Duodenal mucosa (tissue), 2 donors: ENCODE data around the gene FGB.

Source experiments
- H3K27ac ChIP-seq: one replicate; pipeline ENCODE4 v1.7.0; 2013; ENCODE audit warnings: low read depth, low read length
- H3K27me3 ChIP-seq, 2 donors: one replicate each; pipeline ENCODE4 v1.7.0; 2013; ENCODE audit warnings: low read length in 2 of 2, control low read depth in 1 of 2; ENCODE audit not compliant: insufficient read depth in 2 of 2, control insufficient read depth in 1 of 2
- H3K36me3 ChIP-seq, 2 donors: one replicate each; pipeline ENCODE4 v1.7.0; 2013; ENCODE audit warnings: low read length in 2 of 2, control low read depth in 1 of 2; ENCODE audit not compliant: insufficient read depth in 2 of 2, control insufficient read depth in 1 of 2
- H3K4me1 ChIP-seq, 2 donors: one replicate each; pipeline ENCODE4 v1.7.0; 2013; ENCODE audit warnings: low read length in 2 of 2, control low read depth in 1 of 2; ENCODE audit not compliant: insufficient read depth in 2 of 2, control insufficient read depth in 1 of 2
- H3K4me3 ChIP-seq, 2 donors: one replicate each; pipeline ENCODE4 v1.7.0; 2013; ENCODE audit warnings: low read length in 2 of 2, low read depth in 1 of 2
- H3K9ac ChIP-seq, 2 donors: one replicate each; pipeline ENCODE4 v1.7.0; 2013; ENCODE audit warnings: low read length in 2 of 2, low read depth in 1 of 2
- H3K9me3 ChIP-seq, 2 donors: one replicate each; pipeline ENCODE4 v1.7.0; 2013; ENCODE audit warnings: low read length in 2 of 2, control low read depth in 1 of 2; ENCODE audit not compliant: control insufficient read depth in 1 of 2

FGB gene

DNA sequence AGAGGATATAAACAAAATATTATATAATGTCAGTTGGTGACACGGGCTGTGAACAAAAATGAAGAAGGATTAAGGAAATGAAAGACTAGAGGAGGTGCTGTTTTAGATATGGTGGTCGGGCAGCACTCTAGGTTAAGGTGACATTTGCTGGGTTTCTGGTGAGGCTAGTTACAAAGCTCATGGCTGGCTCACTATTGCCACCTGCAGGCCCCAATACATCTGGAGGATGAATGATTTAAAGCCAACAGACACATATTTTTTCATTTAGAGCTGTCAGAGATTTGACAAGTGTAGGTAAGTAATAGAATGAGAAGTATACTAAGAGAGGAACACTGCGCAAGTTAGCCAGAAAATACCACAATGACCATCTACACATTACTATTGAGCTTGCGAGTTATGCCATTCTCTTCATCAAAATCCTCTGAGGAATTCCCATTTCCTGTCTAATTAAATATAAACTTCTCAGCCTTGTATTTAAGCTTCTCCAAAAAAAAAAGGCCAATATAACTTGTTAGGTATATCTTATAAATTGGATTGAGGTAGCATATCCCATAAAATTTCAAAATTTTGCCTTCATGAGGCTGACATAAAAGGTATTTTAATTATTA, 56.0 kb downstream of the FGB start:
- Histone ChIP-seq H3K27ac (no peak overlapping the region), H3K36me3 (no peaks in the 10 kb centered on the region), H3K9ac (no peak overlapping the region), H3K27me3 (no peaks in the 10 kb centered on the region), H3K4me1 (peaks cover 0 to 18% of the 10 kb centered on the region in 2 donors), H3K9me3 (no peaks in the 10 kb centered on the region), H3K4me3 (no peak overlapping the region)

DNA sequence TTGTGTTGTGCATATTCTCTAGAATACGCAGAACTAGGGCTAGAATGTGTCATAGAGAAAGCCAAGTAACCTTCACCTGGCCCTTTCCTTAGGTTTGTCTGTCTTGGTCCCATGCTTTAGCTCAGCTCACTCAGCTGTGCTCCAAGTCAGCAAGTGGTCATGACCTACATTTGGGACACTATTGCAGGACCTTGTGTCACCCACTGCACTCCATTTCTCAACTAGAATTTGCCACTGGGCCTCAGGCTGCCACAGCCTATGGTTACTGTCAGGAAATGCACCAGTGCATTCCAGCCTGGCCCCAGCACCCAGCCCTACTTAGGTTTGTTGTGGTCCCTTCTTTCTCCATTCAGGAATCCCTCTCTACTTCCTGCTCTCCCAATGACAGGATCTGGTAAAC, 57.3 kb downstream of the FGB start:
- no peak overlapping the region for H3K27ac ChIP-seq
- no peaks in the 10 kb centered on the region for H3K9me3 ChIP-seq

More for the DNA sequence above, 57.3 kb downstream of the FGB start:
- H3K36me3 ChIP-seq, result no peaks in the 10 kb centered on the region
- H3K4me3 ChIP-seq, result no peak overlapping the region
- H3K27me3 ChIP-seq, result no peaks in the 10 kb centered on the region
- no peak overlapping the region for H3K9ac ChIP-seq
- peaks cover 0 to 18% of the 10 kb centered on the region in 2 donors for H3K4me1 ChIP-seq
